Rectal smooth muscle tissue (tissue), 1 donor: Measurements from ENCODE around the gene HLCS.

Experiments
- H3K27ac ChIP-seq: one replicate; pipeline ENCODE4 v1.7.0; 2013; ENCODE audit warnings: low read depth, low read length, inconsistent platforms
- H3K27me3 ChIP-seq: one replicate; pipeline ENCODE4 v1.7.0; 2013; ENCODE audit warnings: low read length; ENCODE audit not compliant: control insufficient read depth, insufficient read depth
- H3K36me3 ChIP-seq: one replicate; pipeline ENCODE4 v1.7.0; 2013; ENCODE audit warnings: low read length; ENCODE audit not compliant: control insufficient read depth, insufficient read depth
- H3K4me1 ChIP-seq: one replicate; pipeline ENCODE4 v1.7.0; 2013; ENCODE audit warnings: low read length; ENCODE audit not compliant: control insufficient read depth, insufficient read depth
- H3K4me3 ChIP-seq: one replicate; pipeline ENCODE4 v1.7.0; 2013; ENCODE audit warnings: low read length
- H3K9ac ChIP-seq: one replicate; pipeline ENCODE4 v1.7.0; 2013; ENCODE audit warnings: low read length

HLCS gene

DNA sequence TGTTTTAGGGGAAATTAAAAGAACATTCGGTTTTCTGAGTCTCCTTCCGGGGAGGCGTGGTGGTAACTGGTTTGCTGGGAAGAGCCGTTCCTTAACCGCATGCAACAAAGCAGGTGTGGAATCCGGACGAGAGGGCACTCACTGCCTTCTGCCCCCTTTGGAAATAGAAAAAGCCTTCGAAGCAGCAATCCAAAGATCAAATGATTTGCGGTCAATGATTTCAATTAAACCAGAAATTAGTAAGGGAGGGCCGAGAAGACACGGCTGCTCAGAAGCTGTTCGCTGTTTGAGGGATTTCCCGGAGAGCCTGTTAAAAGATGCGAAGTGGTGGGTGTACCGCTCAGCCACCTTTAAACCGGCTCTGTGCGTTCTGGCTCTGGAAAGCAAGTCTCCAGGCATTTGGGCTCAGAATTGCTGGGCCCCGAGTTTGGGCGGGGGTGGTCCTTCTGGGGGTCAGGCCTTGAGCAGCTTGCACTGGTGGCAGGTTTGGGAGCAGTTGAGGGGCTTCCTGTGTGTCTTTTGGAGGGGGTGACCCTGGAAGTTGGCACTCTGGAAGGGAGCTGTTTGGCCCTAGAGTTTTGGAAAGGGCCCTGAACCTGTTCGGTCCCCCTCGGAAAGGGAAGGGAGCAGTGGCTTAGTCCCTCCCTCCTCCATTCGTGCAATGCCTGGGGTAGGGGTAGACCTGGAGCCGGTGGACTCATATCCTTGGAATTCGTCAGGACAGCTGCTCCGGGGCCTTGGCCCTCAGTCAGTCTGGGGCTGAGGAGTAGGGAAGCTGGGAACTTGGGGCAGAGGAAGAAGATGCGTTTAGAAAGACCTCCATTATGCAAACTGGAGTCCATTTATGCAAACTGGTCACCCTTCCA, 264.5 kb downstream of the HLCS start:
- H3K27me3 ChIP-seq = peaks cover 88% of the 10 kb centered on the region
- no peak overlapping the region for H3K9ac ChIP-seq
- H3K27ac ChIP-seq = no peak overlapping the region
- no peaks in the 10 kb centered on the region for H3K4me1 ChIP-seq
- no peaks in the 10 kb centered on the region for H3K36me3 ChIP-seq
- no peak overlapping the region for H3K4me3 ChIP-seq

DNA sequence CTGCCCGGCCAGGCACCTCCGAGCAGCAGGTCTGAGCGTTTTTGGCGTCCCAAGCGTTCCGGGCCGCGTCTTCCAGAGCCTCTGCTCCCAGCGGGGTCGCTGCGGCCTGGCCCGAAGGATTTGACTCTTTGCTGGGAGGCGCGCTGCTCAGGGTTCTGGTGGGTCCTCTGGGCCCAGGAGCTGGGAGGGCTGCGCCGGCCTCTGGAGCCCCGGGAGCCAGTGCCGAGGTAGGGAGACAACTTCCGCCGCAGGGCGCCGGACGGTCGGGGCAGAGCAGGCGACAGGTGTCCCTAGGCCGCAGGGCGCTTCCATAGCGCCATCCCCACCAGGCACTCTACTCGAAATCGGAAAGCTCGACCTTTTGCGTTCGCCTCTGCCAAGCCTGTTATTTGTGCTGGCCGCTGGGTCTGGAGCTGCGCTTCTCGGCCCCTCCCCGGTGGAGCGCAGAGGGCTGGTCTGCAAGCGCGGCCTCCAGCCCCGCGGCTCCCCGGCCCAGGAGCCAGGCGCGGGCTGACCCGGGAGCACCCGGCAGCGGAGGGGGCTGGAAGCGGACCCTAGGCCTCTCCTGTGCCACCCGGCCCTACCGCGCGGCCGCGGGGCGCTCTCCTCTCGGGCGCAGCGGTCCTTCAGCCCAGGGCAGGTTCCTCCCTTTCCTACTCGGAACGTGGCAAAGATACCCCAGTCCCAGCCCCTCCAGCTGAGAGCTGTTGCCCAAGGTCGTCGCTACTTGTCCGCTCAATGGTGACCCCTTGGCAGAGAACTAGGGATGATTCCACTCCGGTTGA, 265.3 kb downstream of the HLCS start:
- peak overlapping the region; percentile 26 for H3K4me3 ChIP-seq
- no peaks in the 10 kb centered on the region for H3K4me1 ChIP-seq
- no peak overlapping the region for H3K9ac ChIP-seq
- H3K27me3 ChIP-seq = peaks cover 88% of the 10 kb centered on the region
- no peaks in the 10 kb centered on the region for H3K36me3 ChIP-seq
- H3K27ac ChIP-seq = no peak overlapping the region
